HL-60/S4 treated with phorbol 12-myristate 13-acetate at 8.2 ng/mL for 4 days and 3 days (cell line): Measurements from ENCODE around the gene TMEM54.

Source experiments
- in situ Hi-C: fragments of 300-500 bp; cut with MboI; formaldehyde crosslinking; loops from 2 replicates; pipeline ENCODE4 v1.15.0; 2022; ENCODE audit warnings: low sequenced_read_pairs

TMEM54 gene

DNA sequence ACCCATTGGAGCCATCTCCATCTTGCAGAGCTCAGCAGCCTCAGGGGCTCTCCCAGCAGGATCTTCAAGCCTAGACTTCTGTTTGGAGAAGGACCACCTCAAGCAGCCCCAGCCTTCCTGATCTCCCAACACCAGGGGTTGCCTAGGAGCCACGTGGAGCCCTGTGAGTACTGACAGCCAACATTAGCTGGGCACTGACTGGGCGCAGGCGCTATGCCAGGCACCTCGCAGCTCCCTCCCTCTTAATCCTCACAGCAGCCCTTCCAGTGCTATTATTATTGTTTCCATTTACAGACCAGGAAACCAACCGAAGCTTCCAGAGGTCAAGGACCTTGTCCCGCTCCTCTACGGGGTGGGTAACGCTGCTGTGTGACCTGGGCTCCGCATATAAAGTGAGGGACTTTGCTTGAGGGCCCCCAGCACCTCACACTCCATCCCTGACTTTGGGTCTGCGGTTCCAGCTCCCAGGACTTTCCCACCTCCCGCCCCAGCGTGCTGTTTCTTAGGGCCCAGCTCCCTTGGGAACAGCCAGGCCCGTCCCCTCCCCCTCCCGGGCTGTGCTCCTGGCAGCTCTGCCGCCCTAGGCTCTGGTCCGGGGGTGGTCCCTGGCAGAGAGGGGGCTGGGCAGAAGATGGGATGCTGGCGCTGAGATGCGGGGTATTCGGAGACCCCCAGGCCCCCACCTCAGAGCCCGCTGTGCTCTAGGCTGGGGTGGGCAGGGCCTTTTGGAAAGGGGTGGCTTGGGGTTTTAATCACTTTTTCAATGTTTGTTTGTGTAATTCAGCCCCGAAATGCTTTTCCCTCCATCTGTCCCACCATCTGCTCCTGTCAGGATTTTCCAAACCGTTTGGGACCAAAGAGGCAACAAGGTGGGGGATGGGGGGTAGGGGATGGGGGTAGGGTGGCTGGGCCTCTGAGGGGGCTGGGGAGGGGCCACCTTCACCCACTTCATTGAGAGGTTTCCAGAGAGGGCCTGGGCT lies 19.0 kb downstream of the TMEM54 start:
- in situ Hi-C loops: no loop called here

- in situ Hi-C loops: no loop called here
These were observed 19.9 kb downstream of the TMEM54 start for GRCh38 chr1:32881291-32881690.

DNA sequence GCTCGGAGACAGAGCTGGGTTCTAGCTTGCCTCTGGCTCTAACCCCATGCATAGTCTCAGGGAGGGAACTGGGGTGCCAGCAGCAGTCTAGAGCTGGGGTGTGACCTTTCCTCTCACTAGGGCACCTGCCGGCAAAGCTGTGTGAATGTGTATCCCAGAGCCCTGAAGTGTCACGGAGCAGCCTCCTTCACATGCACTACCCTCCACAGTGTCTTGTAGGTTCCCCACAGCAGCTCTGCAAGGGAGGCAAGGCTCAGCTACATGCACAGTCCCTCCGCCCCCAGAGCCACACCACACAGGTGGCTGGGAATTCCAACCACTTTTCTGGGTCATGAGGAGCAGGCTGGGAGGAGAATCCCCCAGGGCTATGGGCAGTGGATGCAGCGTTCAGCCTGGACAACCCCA lies 22.6 kb downstream of the TMEM54 start:
- in situ Hi-C loops: no loop called here

GRCh38 chr1:32878183-32878582 lies 23.0 kb downstream of the TMEM54 start:
- in situ Hi-C loops: no loop called here

DNA sequence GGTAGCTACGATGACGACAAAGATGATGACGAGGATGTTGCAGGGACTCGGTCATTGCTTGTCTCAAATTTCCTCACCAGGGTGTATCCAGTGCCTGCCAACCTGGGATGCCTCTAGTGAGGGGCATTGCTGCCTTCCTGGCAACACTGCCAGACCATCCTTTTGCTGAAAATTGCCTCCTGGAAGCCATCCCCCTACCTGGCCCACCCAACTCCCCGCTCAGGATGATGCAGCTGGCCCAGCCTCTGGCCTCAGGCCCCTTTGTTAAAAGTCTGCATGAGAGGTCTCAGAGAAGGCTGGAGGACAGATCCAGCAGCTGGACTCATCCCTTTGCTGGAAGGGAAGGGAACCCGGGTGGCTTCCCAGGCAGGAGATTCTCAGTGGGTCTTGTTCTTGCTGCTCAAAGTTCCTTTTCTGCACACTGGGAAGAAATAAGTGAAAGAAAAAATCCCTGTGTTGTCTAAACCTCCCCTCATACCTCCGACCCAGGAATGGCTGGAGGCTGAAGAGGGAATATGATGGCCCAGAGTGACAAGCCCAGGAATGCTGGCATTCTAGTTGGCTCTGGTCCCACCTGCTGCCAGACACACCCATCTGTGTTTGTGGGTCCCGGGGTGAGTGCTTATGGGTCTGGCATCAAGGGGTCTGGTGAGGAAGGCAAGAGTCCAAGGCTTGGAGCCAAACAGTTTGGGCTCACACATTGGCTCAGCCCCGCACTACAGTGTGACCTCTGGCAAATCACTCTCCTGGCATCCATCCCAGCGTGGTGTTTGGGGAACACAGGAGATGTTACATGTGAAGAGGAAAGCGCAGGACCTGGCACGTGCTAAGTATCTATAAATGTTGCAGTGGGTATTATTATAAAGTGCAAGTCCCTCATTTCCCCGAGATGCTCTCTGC lies 23.7 kb downstream of the TMEM54 start:
- in situ Hi-C loops: no loop called here

DNA sequence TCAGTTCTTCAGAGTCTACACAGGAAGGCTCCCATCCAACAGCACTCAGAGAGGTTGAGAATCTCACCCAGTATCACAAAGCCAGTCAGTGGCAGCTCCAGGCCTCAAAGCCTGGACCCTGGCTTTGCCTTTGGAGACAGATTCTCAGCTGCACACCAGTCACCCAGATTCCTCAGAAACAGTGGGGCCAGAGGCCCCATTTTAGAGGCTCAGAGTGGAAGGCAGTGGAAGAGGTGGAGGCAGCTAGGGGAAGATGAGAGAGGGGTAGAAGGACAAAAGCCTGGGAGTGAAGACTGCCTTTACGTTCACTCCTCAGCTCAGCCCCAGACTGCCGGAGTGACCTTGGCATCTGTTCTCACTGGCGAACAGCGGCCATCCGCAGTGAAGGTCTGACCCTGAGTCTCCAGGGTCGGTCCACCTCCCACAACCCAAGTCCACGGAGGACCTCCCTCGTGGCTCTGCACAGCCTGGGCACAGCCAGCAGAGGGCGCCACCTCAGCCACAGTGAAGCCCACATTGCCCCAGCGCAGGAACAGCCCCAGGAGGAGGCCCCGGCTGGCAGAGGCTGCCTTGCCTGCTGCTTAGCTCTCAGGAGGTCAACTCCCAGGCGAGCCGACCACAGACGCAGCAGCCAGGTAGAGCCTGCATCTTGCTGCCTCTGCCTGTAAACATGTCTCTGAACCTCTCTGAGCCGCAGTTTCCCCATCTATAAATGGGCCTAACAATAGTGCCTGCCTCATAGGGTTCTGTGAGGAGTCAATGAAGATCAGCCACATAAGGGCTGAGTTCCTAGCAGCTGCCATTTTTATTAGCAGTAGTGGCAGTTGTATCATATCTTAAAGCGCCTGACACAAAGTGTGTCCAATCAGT lies 24.6 kb downstream of the TMEM54 start:
- in situ Hi-C loops: no loop called here

DNA sequence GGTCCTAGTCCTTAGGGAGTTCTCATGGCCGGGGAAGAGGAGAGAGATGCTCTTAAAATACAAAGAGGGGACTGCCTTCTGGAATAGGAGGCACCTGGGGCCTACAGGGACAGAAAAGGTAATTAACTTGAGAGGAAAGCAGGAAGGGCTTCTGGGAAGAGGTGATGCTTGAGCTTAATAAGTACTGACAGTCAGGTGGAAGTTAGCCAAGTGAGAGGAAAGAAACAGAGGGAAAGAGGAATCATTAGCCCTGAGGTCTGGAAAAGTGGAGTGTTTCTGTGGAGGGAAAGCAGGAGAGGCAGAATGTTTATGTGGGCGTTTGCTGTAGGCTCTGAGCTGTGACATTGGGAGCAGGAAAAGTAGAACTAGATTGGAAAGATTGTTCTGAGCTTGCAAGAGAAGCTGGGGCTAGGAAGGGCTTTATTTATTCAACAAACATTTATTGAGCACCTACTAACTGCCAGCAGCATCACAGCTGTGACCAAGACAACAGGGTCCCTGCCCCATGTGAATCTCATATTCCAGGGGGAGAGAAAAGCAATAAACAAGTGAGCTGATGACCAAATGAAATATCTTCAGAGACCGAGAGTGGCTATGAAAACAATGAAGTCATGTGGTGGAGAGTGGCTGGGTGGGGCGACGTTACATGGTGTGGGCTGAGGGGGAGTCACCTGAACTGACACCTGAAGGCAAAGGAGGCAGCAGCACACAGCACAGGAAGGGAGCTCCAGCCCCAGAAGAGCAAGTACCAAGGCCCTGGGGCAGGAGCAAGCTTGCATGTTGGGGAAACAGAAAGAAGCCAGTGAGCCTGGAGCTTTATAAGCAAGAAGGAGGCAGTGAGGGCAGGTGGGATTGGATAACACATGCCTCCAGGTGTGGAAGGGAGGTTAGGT lies 26.1 kb downstream of the TMEM54 start:
- in situ Hi-C loops: no loop called here

DNA sequence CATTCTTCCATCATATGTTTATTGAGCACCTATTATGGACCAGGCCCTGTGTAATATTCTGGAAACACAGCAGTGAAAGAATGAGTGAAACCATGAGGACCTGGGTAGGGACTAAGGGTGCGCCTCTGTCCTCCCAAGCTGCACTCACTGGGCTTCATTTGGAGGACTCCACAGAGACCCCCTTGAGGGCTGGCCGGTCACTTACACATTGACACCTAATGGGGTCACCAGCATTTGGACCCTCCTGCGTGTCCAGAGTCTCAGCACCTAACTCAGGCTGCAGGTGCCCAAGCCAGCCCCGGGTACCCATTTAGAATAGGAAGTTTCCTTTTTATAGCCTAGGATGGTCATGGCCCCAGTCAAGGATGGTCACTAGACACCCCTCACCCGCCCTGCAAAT lies 27.7 kb downstream of the TMEM54 start:
- in situ Hi-C loops: no loop called here

GRCh38 chr1:32872192-32872460 lies 29.1 kb downstream of the TMEM54 start:
- in situ Hi-C loops: no loop called here

GRCh38 chr1:32871364-32872191 lies 29.6 kb downstream of the TMEM54 start:
- in situ Hi-C loops: no loop called here

- in situ Hi-C loops: no loop called here
These were observed 30.4 kb downstream of the TMEM54 start, which contains the start of gene FNDC5 for GRCh38 chr1:32870615-32871363. TSS of gene FNDC5 (minus strand) at chr1:32870912.

DNA sequence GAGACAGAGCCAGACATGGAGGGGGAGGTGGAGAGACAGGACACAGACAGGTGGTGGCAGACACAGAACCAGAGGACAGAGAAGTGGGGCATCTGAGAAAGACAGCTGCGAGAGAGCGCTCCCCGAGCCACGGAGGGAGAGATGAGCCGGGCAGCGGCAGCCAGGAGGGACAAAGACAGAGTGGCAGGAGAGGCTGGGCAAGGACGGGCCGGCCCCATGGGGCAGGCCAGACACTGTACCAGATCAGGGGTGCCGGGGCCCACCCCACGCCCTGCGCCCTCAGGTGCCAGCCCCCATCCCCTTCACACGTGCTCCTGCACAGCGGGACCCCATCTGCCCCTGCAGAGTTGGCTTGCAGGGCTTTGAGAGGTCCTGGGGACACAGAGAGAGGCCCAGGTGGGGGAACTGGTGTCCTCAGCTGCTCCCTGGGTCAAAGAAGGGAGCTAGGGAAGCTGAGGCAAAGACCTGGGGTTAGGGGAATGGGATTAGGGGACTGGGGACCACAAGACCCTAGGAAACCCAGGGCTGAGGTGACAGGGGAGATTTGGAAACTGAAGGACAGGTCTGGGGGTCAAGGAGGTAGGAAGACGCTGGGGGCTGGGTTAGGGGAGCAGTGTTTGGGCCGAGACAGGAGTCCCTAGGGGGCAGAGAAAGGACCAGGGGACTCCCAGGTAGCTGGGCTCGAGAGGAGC lies 31.1 kb downstream of the TMEM54 start:
- in situ Hi-C loops: no loop called here

DNA sequence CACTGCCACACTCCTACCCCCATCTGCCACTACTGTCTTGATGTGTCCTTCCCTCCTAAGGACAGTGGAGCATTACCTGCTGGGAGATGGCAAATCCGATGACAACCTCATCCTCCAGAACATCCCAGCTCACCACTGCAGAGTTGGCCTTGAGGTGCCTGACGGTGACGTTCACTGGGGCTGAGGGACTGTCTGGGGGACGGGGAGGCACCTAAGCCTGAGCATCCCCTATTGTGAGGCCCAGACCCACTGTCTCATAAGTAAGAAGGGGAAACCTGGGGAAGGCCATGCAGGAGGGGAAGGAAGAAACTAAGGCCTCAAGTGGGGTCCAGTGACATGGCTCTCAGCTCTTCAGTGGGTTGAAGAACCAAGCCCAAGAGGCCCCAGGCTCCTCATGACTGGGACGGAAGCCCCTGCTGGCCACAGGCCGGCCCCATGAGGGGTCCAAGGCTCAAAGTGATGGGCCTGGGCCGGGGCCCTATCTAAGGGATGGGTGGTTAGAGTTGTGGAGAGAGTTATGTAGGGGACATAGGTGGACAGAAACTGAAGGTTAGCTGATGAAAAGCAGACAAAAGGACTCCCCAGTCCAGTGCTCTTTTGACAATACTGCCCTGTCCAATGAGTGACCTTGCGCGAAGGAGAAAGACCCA lies 32.3 kb downstream of the TMEM54 start:
- in situ Hi-C loops: no loop called here

GRCh38 chr1:32868085-32868484 lies 33.1 kb downstream of the TMEM54 start:
- in situ Hi-C loops: no loop called here

DNA sequence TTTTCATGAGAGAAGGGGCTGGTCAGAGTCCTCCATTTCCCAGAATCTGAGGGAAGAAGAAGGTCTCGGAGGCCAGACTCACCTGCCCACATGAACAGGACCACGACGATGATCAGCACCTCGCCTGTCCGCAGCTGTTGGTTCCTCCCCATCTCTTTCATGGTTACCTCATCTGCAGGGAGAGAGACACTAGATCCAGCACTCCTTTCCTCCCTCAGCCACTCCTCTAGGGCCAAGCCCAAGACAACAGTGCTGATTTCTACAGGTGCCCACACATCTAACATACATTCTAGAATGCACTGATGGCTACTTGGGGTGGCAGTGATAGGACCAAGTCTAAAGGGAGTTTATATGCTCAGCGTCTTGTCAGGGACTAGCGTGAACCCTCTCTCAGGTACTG lies 33.5 kb downstream of the TMEM54 start:
- in situ Hi-C loops: no loop called here

GRCh38 chr1:32867151-32867550 lies 34.0 kb downstream of the TMEM54 start:
- in situ Hi-C loops: no loop called here
